ENCODE results near the gene ZIC1.

- TF ChIP-seq YY1 (IDR thresholded peaks at IDR 0.05; ENCODE audit: insufficient read depth, insufficient read length) (no peak), ZNF274 (IDR thresholded peaks at IDR 0.05; ENCODE audit: low read depth, low read length) (no peak), SUZ12 (IDR thresholded peaks at IDR 0.05; ENCODE audit: extremely low read depth, insufficient read depth, insufficient read length) (no peak)
These were observed 19.6 kb downstream of the ZIC1 start for GRCh38 chr3:147428754-147429153.

Measured in NT2/D1 (cell line).